SK-N-SH treated with all-trans-retinoic acid at 6 μM for 48 hours (cell line): ENCODE data around the gene CPT2.

ENCODE experiments used
- ATAC-seq: fragments of 200-7000 bp; cut with Tn5 transposase; 3 replicates; pipeline ENCODE4 v1.9.1; 2020; ENCODE audit warnings: mild to moderate bottlenecking, moderate library complexity
- ARNTL ChIP-seq: fragments of 450-650 bp; formaldehyde crosslinking; IDR thresholded peaks from 2 replicates; pipeline ENCODE4 v1.5.0; 2020; ENCODE audit warnings: low read depth, mild to moderate bottlenecking, moderate library complexity, borderline replicate concordance
- BACH2 ChIP-seq: fragments of 250-450 bp; sonication (Bioruptor Pico); IDR thresholded peaks from 2 replicates; pipeline ENCODE4 v1.9.0; 2021; ENCODE audit warnings: mild to moderate bottlenecking, borderline replicate concordance
- CSRNP3 ChIP-seq: fragments of 250-450 bp; sonication (Bioruptor Pico); IDR thresholded peaks from 2 replicates; pipeline ENCODE4 v1.5.1; 2021; ENCODE audit warnings: mild to moderate bottlenecking, moderate library complexity
- ESRRG ChIP-seq: fragments of 250-450 bp; sonication (Bioruptor Pico); IDR thresholded peaks from 2 replicates; pipeline ENCODE4 v1.6.1; 2021; ENCODE audit warnings: mild to moderate bottlenecking
- GLIS3 ChIP-seq: fragments of 250-450 bp; sonication (Bioruptor Pico); IDR thresholded peaks from 2 replicates; pipeline ENCODE4 v1.5.0; 2020; ENCODE audit warnings: mild to moderate bottlenecking, moderate library complexity
- OSR1 ChIP-seq: fragments of 250-450 bp; sonication (Bioruptor Pico); IDR thresholded peaks from 2 replicates; pipeline ENCODE4 v1.8.0; 2022; ENCODE audit warnings: moderate library complexity, mild to moderate bottlenecking, inconsistent platforms
- POU6F1 ChIP-seq: fragments of 250-450 bp; sonication (Bioruptor Pico); IDR thresholded peaks from 2 replicates; pipeline ENCODE4 v1.8.0; 2021; ENCODE audit warnings: low read depth, mild to moderate bottlenecking, moderate library complexity, borderline replicate concordance
- PPARA ChIP-seq: fragments of 250-450 bp; sonication (Bioruptor Pico); IDR thresholded peaks from 2 replicates; pipeline ENCODE4 v1.5.0; 2020; ENCODE audit warnings: mild to moderate bottlenecking, borderline replicate concordance
- RARB ChIP-seq: fragments of 250-450 bp; sonication (Bioruptor Pico); IDR thresholded peaks from 2 replicates; pipeline ENCODE4 v1.8.0; 2021; ENCODE audit warnings: mild to moderate bottlenecking, moderate library complexity
- SNAI2 ChIP-seq: fragments of 250-450 bp; sonication (Bioruptor Pico); IDR thresholded peaks from 2 replicates; pipeline ENCODE4 v1.5.0; 2020; ENCODE audit warnings: mild to moderate bottlenecking, moderate library complexity
- TCF4 ChIP-seq: fragments of 250-450 bp; sonication (Bioruptor Pico); IDR thresholded peaks from 2 replicates; pipeline ENCODE4 v1.8.0; 2021; ENCODE audit warnings: mild to moderate bottlenecking, moderate library complexity, borderline replicate concordance
- TOX ChIP-seq: fragments of 250-450 bp; sonication (Bioruptor Pico); IDR thresholded peaks from 2 replicates; pipeline ENCODE4 v1.8.0; 2021; ENCODE audit warnings: mild to moderate bottlenecking, moderate library complexity, borderline replicate concordance
- TSHZ2 ChIP-seq: fragments of 250-450 bp; sonication (Bioruptor Pico); IDR thresholded peaks from 2 replicates; pipeline ENCODE4 v1.5.0; 2020; ENCODE audit warnings: mild to moderate bottlenecking, moderate library complexity
- ZC3H10 ChIP-seq: fragments of 250-450 bp; sonication (Bioruptor Pico); IDR thresholded peaks from 2 replicates; pipeline ENCODE4 v1.5.1; 2021; ENCODE audit warnings: mild to moderate bottlenecking, moderate library complexity
- ZFP30 ChIP-seq: fragments of 450-650 bp; formaldehyde crosslinking; IDR thresholded peaks from 2 replicates; pipeline ENCODE4 v1.5.0; 2022; ENCODE audit warnings: mild to moderate bottlenecking, moderate library complexity
- ZNF565 ChIP-seq: fragments of 450-650 bp; formaldehyde crosslinking; conservative IDR thresholded peaks from 2 replicates; pipeline ENCODE4 v1.5.0; 2020; ENCODE audit warnings: low read depth, mild to moderate bottlenecking, moderate library complexity
- ZNF70 ChIP-seq: fragments of 450-650 bp; formaldehyde crosslinking; IDR thresholded peaks from 2 replicates; pipeline ENCODE4 v1.5.0; 2020; ENCODE audit warnings: mild to moderate bottlenecking, moderate library complexity
- ZNF8 ChIP-seq: fragments of 450-650 bp; formaldehyde crosslinking; IDR thresholded peaks from 2 replicates; pipeline ENCODE4 v1.5.0; 2020; ENCODE audit warnings: mild to moderate bottlenecking, moderate library complexity
- TF ChIP-seq, protein P1 (sequence below): fragments of 250-450 bp; sonication (Bioruptor Pico); IDR thresholded peaks from 2 replicates; pipeline ENCODE4 v1.5.1; 2020; ENCODE audit warnings: low read depth, mild to moderate bottlenecking, moderate library complexity

The CPT2 gene

DNA sequence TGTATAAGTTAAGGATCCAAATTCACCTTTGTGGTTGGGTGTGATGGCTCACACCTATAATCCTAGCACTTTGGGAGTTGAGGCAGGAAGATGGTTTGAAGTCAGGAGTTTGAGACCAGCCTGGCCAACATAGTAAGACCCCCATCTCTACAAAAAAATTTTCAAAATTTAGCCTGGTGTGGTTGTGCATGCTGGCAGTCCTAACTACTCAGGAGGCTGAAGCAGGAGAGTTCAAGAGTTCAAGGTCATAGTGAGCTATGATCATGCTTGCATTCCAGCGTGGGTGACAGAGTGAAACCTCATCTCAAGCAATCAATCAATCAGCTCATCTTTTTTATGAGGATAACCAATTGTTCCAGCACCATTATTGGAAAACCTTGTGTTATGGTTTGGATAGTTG is 37.7 kb upstream of the CPT2 start:
- no peak for TF ChIP-seq TCF4 (CRISPR knock-in tag)
- TF ChIP-seq ZFP30 (CRISPR knock-in tag) = no peak
- no peak for TF ChIP-seq RARB (CRISPR knock-in tag)
- no peak for TF ChIP-seq TSHZ2 (CRISPR knock-in tag)
- TF ChIP-seq SNAI2 (CRISPR knock-in tag) = no peak
- no peak for TF ChIP-seq ESRRG (CRISPR knock-in tag)
- no peak for TF ChIP-seq ZNF70 (CRISPR knock-in tag)
- no peak for TF ChIP-seq ZC3H10 (CRISPR knock-in tag)

DNA sequence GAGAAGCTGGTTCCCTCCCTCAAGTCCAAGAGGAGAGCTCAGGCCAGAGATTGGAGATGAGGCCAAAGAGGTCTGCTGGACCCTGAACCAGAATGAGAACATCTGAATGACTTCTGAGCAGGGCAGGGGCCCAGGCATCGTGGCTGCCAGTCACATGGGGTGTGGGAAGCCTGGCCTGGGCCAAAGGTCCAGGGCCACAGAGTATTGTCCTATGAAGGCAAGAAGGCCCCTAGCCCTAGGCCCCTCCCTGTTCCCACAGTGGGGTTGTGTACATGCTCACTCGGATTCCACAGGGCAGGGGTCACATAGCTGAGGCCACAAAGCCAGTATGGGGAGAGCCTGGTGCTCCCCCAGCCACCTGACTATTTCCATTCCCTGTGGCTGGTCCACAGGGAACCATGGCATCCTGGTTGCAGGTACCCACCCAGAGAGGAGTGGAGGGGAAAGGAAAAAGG is 35.7 kb upstream of the CPT2 start:
- no peak for ATAC-seq
- TF ChIP-seq SNAI2 (CRISPR knock-in tag) (no peak), ZNF565 (CRISPR knock-in tag) (no peak), ZNF70 (CRISPR knock-in tag) (no peak), ZNF8 (no peak), ZFP30 (CRISPR knock-in tag) (no peak), PPARA (CRISPR knock-in tag) (no peak), POU6F1 (CRISPR knock-in tag) (no peak)
- TF ChIP-seq, protein P1, sequence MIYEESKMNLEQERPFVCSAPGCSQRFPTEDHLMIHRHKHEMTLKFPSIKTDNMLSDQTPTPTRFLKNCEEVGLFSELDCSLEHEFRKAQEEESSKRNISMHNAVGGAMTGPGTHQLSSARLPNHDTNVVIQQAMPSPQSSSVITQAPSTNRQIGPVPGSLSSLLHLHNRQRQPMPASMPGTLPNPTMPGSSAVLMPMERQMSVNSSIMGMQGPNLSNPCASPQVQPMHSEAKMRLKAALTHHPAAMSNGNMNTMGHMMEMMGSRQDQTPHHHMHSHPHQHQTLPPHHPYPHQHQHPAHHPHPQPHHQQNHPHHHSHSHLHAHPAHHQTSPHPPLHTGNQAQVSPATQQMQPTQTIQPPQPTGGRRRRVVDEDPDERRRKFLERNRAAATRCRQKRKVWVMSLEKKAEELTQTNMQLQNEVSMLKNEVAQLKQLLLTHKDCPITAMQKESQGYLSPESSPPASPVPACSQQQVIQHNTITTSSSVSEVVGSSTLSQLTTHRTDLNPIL = no peak

More for the DNA sequence above, 37.7 kb upstream of the CPT2 start:
- ATAC-seq = no peak

- TF ChIP-seq PPARA (CRISPR knock-in tag) (no peak), BACH2 (CRISPR knock-in tag) (no peak), ZC3H10 (CRISPR knock-in tag) (no peak)
- ATAC-seq = no peak
Observed at GRCh38 chr1:53162621-53163020, 34.0 kb upstream of the CPT2 start.

DNA sequence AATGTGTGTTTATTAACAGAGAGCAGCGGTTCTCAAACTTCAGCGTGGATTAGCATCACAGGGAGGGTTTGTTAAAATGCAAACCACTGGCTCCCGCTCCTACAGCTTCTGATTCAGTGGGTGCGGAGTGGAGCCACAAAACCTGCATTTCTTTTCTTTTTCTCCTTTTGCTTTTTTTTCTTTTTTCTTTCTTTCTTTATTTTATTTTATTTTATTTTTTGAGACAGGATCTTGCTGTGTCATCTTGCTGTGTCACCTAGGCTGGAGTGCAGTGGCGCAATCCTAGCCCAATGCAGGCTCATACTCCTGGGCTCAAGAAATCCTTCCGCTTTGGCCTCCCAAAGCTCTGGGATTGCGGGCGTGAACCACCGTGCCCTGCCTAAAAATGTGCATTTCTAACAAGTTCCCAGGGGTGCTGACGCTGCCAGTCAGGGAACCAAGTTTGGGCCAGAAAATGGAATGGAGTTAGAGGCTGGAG is 33.3 kb upstream of the CPT2 start:
- no peak for ATAC-seq
- TF ChIP-seq BACH2 (CRISPR knock-in tag) (no peak), ZFP30 (CRISPR knock-in tag) (no peak), ZNF565 (CRISPR knock-in tag) (no peak), ZNF8 (no peak), PPARA (CRISPR knock-in tag) (no peak), TOX (CRISPR knock-in tag) (no peak), GLIS3 (CRISPR knock-in tag) (no peak), POU6F1 (CRISPR knock-in tag) (no peak), ZC3H10 (CRISPR knock-in tag) (no peak)

DNA sequence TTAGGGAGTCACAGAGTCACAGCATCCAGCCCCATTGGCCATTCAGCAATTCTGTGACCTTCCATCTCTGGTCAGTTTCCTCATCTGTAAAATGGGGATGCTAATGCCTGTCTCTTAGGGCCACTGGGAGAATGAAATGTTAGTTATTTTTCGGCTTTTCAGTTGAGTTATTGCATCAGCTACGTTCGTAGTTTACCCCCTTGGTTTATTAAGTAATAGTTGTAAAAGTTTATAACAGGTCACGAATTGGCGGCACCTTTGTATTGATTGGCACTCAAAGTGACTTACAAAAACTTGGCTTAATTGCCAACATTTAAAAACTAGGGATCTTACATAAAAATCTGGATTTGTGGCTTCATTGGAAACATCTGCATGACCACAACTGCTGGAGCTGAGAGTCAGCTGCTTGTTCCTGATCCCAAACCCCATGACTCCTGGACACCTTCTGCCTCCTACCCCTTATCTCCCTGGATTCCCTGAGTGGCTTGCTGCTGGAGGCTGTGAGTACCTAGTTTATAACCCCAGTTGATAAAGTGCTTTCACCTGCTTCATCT is 31.1 kb upstream of the CPT2 start:
- ATAC-seq = no peak
- TF ChIP-seq CSRNP3 (CRISPR knock-in tag) (no peak), OSR1 (CRISPR knock-in tag) (no peak), ESRRG (CRISPR knock-in tag) (no peak), TCF4 (CRISPR knock-in tag) (no peak), RARB (CRISPR knock-in tag) (no peak), SNAI2 (CRISPR knock-in tag) (no peak), TSHZ2 (CRISPR knock-in tag) (no peak), GLIS3 (CRISPR knock-in tag) (no peak), ZNF565 (CRISPR knock-in tag) (no peak), ZC3H10 (CRISPR knock-in tag) (no peak), ARNTL (CRISPR knock-in tag) (no peak), TOX (CRISPR knock-in tag) (no peak), ZFP30 (CRISPR knock-in tag) (no peak)
